Measurements from ENCODE around the gene RFTN1.
A peak's percentile ranks its signal among the peaks of the same experiment; 100 is the strongest.

The RFTN1 gene

GRCh38 chr3:16330351-16330750, 183.1 kb downstream of the RFTN1 start:
- DNase-seq (ENCODE audit: low read depth) = no peak
- TF ChIP-seq CTCF (IDR thresholded peaks at IDR 0.05; ENCODE audit: insufficient read depth, low read depth, low read length, missing control alignments) = no peak
- no peak overlapping the region for H3K4me3 ChIP-seq (ENCODE audit: low read length)

GRCh38 chr3:16329826-16330129, 183.7 kb downstream of the RFTN1 start:
- TF ChIP-seq CTCF (IDR thresholded peaks at IDR 0.05; ENCODE audit: insufficient read depth, low read depth, low read length, missing control alignments) = no peak
- no peak for DNase-seq (ENCODE audit: low read depth)
- H3K4me3 ChIP-seq (ENCODE audit: low read length) = no peak overlapping the region

GRCh38 chr3:16329036-16329825, 184.3 kb downstream of the RFTN1 start:
- H3K4me3 ChIP-seq (ENCODE audit: low read length) = no peak overlapping the region
- TF ChIP-seq CTCF (IDR thresholded peaks at IDR 0.05; ENCODE audit: insufficient read depth, low read depth, low read length, missing control alignments) = no peak
- DNase-seq (ENCODE audit: low read depth) = no peak

GRCh38 chr3:16328124-16328523, 185.4 kb downstream of the RFTN1 start:
- no peak for DNase-seq (ENCODE audit: low read depth)
- TF ChIP-seq CTCF (IDR thresholded peaks at IDR 0.05; ENCODE audit: insufficient read depth, low read depth, low read length, missing control alignments) = no peak
- no peak overlapping the region for H3K4me3 ChIP-seq (ENCODE audit: low read length)

- H3K4me3 ChIP-seq (ENCODE audit: low read length) = no peak overlapping the region
- no peak for TF ChIP-seq CTCF (IDR thresholded peaks at IDR 0.05; ENCODE audit: insufficient read depth, low read depth, low read length, missing control alignments)
- DNase-seq (ENCODE audit: low read depth) = peak; percentile 32
Measured at GRCh38 chr3:16326724-16327349, 186.7 kb downstream of the RFTN1 start.

GRCh38 chr3:16325850-16326249, 187.6 kb downstream of the RFTN1 start:
- no peak overlapping the region for H3K4me3 ChIP-seq (ENCODE audit: low read length)
- no peak for TF ChIP-seq CTCF (IDR thresholded peaks at IDR 0.05; ENCODE audit: insufficient read depth, low read depth, low read length, missing control alignments)
- no peak for DNase-seq (ENCODE audit: low read depth)

- no peak for TF ChIP-seq CTCF (IDR thresholded peaks at IDR 0.05; ENCODE audit: insufficient read depth, low read depth, low read length, missing control alignments)
- no peak for DNase-seq (ENCODE audit: low read depth)
Measured at GRCh38 chr3:16323737-16324136, 189.8 kb downstream of the RFTN1 start.

More at GRCh38 chr3:16323737-16324136, 189.8 kb downstream of the RFTN1 start:
- H3K4me3 ChIP-seq (ENCODE audit: low read length) = no peak overlapping the region

Data from epithelial cell of esophagus (primary cell).